Testis (tissue), 3 donors: ENCODE measurements around the gene FAM13B. TPM values are rescaled to one million over a fixed set of nuclear protein-coding genes. Genes with fewer than 3 reads are reported as not detected.
"Not testable (repeated sequence)": the region's sequence is repeated elsewhere in the genome, so short reads cannot be mapped to it uniquely, and the experiment has no call there.

Experiments
- DNase-seq: peaks from one replicate; pipeline ENCODE4 v3.0.0-alpha.2; 2019
- H3K27ac ChIP-seq, 2 donors: fragments of 200-600 bp; sonication (generic); one replicate each; pipeline ENCODE4 v1.5.1; 2019
- H3K27me3 ChIP-seq: fragments of 200-600 bp; sonication (generic); one replicate; pipeline ENCODE4 v1.5.1; 2019
- H3K36me3 ChIP-seq: fragments of 200-600 bp; sonication (generic); one replicate; pipeline ENCODE4 v1.5.1; 2017; ENCODE audit warnings: low read depth; ENCODE audit errors: missing control alignments
- H3K4me1 ChIP-seq: fragments of 200-600 bp; sonication (generic); one replicate; pipeline ENCODE4 v1.5.1; 2019
- H3K4me3 ChIP-seq, 2 donors: fragments of 200-600 bp; sonication (generic); one replicate each; pipeline ENCODE4 v1.5.1; 2017 to 2019
- H3K9me3 ChIP-seq: fragments of 200-600 bp; sonication (generic); one replicate; pipeline ENCODE4 v1.5.1; 2017
- CTCF ChIP-seq, 3 experiments: fragments of 450-650 bp in 2 of 3; fragments of 200-600 bp in 1 of 3; sonication (generic) in 1 of 3; IDR thresholded peaks; one replicate each; pipeline ENCODE4 v1.5.1; 2016 to 2019; ENCODE audit warnings: antibody characterized with exemption in 3 of 3, mild to moderate bottlenecking in 2 of 3, moderate library complexity in 1 of 3
- POLR2A ChIP-seq: fragments of 450-650 bp; IDR thresholded peaks from one replicate; pipeline ENCODE4 v1.6.1; 2017; ENCODE audit warnings: antibody characterized with exemption, mild to moderate bottlenecking, moderate library complexity
- WGBS, 2 donors: methylation state at CpG; one replicate each; pipeline ENCODE4 v1.1.5; 2018; 5-methylcytosine and 5-hydroxymethylcytosine counted together
- intact Hi-C: fragments of 100-400 bp; cut with DNase I; formaldehyde crosslinking; loops from one replicate; pipeline ENCODE4 v1.15.1; 2023; ENCODE audit warnings: low total_unique reads
- polyA plus RNA-seq: library from polyadenylated mRNA; stranded (reverse); fragments of 350-450 nt; fragmentation: Illumina TruSeq; extraction: RNeasy Lipid Tissue Mini Kit (QIAGEN cat#74804); gene quantifications from one replicate; pipeline ENCODE4 v1.2.3, GENCODE V29; 2014; ENCODE audit warnings: low read depth, low replicate concordance; ENCODE audit not compliant: insufficient read depth
- total RNA-seq, 2 donors: library from RNA; depleted of rRNA; stranded (reverse); fragments of >200 nt; gene quantifications; one replicate each; pipeline ENCODE4 v1.2.3, GENCODE V29; 2016

The FAM13B gene
- total and polyA plus RNA-seq, 3 donors from 2014 or later = 56.5 to 134 (median 125) TPM

DNA sequence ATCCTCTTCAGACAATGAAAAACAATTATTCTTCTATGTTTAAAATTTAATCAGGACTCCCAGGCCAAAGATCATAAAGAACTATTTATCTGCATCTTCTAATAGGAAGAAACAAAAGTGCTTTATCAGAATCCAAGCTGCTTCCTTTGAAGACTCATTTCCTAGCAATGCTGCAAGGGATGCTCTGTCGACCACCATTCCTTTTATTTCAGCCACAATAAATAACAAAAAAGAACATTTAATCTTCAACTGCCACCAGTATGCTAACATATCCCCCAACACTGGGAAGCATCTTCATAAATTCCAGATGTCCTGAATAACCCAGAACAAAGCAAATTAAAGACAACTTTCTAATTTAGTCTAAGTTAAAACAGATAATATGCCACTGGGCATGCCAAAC lies 74.9 kb downstream of the FAM13B start:
- Histone ChIP-seq H3K4me1 (no peaks in the 10 kb centered on the region), H3K36me3 (no peaks in the 10 kb centered on the region), H3K27ac (no peak overlapping the region), H3K9me3 (no peaks in the 10 kb centered on the region), H3K27me3 (no peaks in the 10 kb centered on the region), H3K4me3 (no peak overlapping the region)
- TF ChIP-seq POLR2A = no peak
- TF ChIP-seq CTCF (IDR thresholded peaks at IDR 0.05) = no peak
- DNase-seq = no peak
- 37 to 64% methylated on average over 1 of the region's 1 CpG for WGBS, 2 donors
- intact Hi-C loops = no loop called here

- DNase-seq = no peak
- Histone ChIP-seq H3K4me3 (no peak overlapping the region), H3K9me3 (no peaks in the 10 kb centered on the region), H3K27ac (no peak overlapping the region), H3K36me3 (no peaks in the 10 kb centered on the region), H3K4me1 (no peaks in the 10 kb centered on the region), H3K27me3 (no peaks in the 10 kb centered on the region)
- 62 to 63% methylated on average over 9 of the region's 9 CpGs for WGBS, 2 donors
- intact Hi-C loops = no loop called here
- TF ChIP-seq POLR2A (no peak), CTCF (IDR thresholded peaks at IDR 0.05) (no peak)
Observed at GRCh38 chr5:137954131-137954879, 78.6 kb downstream of the FAM13B start.

DNA sequence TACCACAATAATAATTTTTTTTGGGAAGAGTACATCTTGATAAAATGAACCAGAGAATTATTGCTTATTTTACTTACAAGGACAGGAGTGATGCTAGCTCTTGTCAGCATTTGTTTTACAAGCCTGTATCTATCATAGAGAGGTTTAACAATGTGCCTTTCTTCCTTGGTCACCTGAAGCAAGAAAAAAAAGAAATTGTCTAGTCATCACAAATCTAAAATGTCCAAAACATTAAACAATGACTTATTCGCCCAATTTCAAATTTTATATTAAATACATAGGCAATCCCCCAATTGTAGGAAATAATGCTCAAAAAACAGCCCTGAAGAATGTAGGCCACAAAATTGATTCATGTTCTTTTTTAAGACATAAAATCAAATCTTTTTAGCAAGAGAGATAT lies 87.1 kb downstream of the FAM13B start:
- intact Hi-C loops = no loop called here
- TF ChIP-seq CTCF (IDR thresholded peaks at IDR 0.05) (no peak), POLR2A (no peak)
- 95% methylated on average over 1 of the region's 1 CpG for WGBS, 2 donors
- no peaks in the 10 kb centered on the region for H3K9me3 ChIP-seq
- DNase-seq = no peak
- H3K4me3 ChIP-seq = no peak overlapping the region
- H3K36me3 ChIP-seq = no peaks in the 10 kb centered on the region
- no peaks in the 10 kb centered on the region for H3K4me1 ChIP-seq
- no peaks in the 10 kb centered on the region for H3K27me3 ChIP-seq
- no peak overlapping the region for H3K27ac ChIP-seq

DNA sequence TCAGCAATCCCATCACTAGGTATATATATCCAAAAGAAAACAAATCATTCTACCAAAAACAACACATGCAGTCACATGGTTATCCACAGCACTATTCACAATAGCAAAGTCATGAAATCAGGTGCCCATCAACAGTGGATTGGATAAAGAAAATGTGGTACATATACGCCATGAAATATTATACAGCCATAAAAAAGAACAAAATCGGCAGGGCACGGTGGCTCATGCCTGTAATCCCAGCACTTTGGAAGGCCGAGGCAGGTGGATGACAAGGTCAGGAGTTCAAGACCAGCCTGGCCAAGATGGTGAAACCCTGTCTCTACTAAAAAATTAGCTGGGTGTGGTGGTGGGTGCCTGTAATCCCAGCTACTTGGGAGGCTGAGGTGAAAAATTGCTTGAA lies 88.6 kb downstream of the FAM13B start:
- H3K27me3 ChIP-seq, H3K4me3 ChIP-seq, DNase-seq, H3K36me3 ChIP-seq, H3K27ac ChIP-seq, H3K9me3 ChIP-seq, intact Hi-C loops, H3K4me1 ChIP-seq: not testable (repeated sequence)
- WGBS, 2 donors = 89 to 94% methylated on average over 4 of the region's 4 CpGs

GRCh38 chr5:137939331-137939730 lies 93.5 kb downstream of the FAM13B start:
- Histone ChIP-seq H3K9me3 (no peaks in the 10 kb centered on the region), H3K4me1 (no peaks in the 10 kb centered on the region), H3K4me3 (no peak overlapping the region), H3K27me3 (no peaks in the 10 kb centered on the region), H3K27ac (no peak overlapping the region), H3K36me3 (no peaks in the 10 kb centered on the region)
- 83 to 84% methylated on average over 7 of the region's 7 CpGs for WGBS, 2 donors
- no peak for TF ChIP-seq CTCF (IDR thresholded peaks at IDR 0.05)
- no peak for TF ChIP-seq POLR2A
- DNase-seq = no peak
- intact Hi-C loops = no loop called here
